HG02970 (cell line): Measurements from ENCODE around the gene DMAC1.

Experiments
- ATAC-seq: cut with Tn5 transposase; IDR thresholded peaks from one replicate; pipeline ENCODE4 v1.9.1; 2021; ENCODE audit warnings: mild to moderate bottlenecking, moderate library complexity, moderate number of reproducible peaks; ENCODE audit not compliant: unreplicated experiment, low FRiP score

Gene DMAC1

DNA sequence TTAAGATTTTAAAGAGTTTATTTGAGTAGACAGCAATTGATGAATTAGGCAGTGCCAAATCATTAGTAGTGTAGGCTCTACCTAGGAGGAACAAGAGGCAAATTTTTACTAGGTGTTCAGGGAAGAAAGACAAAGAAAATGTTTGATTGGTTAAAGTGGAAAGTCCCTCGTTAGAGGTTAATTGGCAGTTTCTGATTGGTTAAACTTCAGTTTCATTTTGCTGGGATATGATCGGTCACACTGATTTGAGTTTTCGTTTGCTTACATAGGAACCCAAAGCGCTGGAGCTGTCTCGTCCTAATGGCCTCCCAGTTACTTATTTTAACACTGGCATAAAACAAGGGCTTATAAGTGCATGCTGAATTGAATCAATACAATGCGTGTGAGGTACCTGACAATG is 15.1 kb downstream of the DMAC1 start:
- ATAC-seq, result no peak

DNA sequence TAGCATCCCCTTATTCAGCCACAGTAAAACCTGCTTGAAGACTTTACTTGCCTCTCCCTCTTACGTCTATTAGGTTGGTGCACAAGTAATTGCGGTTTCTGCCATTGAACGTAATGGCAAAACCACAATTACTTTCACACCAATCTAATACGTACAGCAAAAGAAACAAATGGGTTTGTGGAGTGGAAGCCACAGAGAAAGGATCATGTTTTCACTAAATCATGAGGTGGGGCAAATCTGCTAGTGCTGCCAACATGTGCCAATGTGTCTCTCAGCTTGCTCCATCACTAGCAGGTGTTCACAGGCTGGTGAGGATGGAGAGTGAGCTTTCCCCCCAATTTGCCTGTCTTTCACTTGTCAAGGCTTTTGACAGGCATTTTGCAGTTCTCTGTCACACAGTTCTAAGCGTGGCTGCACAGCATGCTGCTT is 15.9 kb downstream of the DMAC1 start:
- ATAC-seq, result no peak

DNA sequence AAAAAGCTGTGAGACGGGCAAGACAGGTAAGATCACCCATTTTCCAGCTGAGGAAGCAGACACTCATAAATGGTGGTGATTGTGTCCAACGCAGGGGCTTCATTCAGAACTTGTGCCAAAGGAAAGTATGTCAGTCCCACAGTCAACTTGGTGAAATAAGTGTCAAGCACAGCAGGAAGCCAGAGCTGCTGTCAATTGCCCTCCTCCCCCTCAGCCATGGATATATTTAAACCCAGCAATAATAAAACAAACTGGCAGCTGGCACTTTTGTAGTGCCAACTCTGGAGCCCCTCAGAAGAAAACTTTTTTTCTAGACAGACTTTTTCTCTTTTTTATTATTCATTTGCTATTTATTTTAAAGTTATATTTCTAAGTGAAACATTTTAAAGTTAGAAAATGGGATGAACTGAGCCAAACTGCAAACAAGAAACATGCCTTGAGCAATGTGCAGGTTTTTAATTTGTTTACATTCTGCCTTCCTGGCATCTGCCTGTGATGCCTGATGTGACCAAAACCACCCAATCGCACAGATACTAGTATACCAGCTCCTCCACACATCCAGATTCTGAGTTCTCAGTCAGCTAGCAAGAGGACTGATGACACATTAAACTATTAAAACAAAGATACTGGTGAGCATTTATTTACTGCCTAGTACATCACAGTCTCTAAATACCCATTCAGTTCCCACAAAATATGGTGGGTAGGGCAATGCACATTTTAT is 17.0 kb downstream of the DMAC1 start:
- no peak for ATAC-seq

DNA sequence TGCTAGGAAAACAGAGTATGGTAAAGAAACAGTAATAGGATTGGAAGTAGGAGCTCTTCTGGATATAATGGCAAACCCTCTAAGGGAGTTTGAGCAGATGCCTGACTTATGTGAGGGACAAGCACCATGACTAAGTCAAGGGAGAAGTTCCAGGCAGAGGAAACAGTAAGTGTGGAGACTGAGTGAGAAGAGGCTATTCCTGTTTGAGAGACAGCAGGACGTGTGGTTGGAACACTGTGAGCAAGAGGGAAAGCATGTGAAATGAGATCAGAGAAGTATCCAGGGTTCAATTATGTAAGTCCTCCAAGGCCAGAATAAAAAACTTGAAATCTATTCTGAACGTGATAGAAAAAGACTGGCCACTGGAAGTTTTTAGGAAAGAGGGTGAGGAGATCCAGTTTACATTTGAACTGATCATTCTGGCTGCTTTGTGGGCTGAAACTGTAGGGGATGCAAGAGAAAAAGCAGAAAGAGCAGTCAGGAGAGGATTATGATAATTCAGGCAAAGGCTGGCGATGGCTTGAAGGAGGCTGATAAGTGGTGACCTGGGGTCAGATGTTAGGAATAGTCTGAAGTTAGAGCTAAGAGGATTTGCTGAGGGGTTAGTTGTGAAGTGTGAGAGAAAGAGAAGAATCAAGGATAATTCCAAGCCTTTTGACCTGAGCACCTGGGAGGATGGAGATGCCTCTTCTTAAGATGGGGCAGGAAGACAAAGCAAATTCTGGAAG is 19.2 kb downstream of the DMAC1 start:
- ATAC-seq, result no peak

DNA sequence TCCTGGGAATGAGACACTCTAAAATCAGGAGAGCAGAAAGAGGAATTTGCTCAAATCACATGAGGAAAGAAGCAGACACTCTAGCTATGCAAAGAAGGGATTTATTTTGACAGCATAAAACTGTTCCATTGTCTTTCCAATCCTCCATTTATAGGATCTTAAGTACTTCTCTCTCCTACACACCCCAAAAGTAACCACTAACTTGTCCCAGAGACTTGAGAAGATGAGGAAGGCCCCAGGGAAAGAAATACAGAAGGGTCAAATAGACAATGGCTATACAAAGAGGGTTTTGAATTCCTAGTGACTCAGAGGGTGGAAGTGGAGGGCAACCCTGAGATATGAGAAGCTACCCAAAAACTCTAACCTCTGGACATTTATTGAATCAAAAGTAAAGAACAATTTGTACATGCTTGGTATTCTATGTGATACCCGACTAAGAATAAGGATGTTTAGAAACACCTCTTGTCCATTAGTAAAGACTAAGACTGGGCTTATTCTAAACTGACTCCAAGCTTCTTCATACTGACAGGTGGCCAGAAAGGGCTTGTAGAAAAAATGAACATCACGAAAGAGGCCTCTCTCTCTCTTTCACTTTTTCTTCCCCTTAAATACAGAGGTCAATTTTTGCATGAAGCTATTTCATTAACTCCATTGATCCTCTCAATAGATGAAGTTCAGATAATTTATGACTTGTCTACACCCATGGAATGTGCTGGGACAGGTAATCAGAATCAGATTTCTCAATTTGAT is 20.6 kb downstream of the DMAC1 start:
- no peak for ATAC-seq

DNA sequence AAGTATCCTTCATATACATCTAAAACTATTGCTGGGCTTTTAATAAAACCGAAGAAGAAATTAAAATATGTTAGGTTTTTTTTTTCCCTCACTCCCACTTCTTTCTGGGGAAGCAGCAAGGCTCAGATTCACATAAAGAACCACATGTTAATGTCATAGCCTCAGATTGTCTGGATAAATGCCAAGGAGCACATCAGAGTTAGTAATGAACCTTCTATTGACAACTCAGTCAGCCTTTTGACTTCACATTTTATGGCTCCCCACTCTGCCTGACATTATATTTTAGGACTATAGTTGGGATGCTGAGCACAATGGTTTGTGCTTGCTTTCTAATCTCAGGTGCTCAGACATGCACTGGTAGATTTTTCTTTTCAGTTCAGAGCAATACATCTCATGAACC is 21.8 kb downstream of the DMAC1 start:
- ATAC-seq, result no peak

DNA sequence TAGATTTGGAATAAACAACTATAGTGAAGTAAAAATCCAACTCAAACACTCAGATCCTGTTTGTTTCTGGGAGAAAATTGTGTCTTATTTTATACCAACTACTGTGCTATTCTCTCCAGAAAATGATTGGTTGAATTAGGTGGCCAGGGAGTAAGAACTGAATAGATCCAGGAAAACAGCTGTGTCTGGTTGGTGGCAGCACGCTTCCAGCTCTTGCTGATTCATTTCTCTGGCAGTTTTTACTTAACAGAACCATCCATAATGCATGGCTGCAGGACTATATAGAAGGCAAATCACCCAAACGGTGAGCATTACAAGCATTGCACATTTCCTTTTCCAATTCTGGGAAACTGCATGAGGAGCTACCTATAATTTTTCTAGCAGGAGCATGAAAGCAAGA is 29.5 kb downstream of the DMAC1 start:
- ATAC-seq, result no peak

DNA sequence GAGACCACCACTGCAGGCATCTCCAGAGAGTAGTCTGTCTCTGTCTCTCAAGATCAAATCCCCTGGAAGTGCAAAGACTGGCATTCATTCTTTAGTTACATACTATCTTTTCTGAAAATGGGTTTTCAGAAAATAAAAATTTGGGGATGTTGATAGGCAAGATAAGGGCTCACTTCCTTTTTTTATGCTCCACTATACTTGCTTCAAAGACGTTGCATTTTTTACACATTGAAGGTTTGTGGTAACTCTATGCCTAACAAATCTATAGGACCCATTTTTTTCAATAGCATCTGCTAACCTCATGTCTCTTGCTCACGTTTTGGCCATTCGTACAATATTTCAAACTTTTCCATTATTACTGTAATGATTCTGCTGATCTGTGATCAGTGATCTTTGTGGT is 37.0 kb downstream of the DMAC1 start:
- ATAC-seq, result no peak

DNA sequence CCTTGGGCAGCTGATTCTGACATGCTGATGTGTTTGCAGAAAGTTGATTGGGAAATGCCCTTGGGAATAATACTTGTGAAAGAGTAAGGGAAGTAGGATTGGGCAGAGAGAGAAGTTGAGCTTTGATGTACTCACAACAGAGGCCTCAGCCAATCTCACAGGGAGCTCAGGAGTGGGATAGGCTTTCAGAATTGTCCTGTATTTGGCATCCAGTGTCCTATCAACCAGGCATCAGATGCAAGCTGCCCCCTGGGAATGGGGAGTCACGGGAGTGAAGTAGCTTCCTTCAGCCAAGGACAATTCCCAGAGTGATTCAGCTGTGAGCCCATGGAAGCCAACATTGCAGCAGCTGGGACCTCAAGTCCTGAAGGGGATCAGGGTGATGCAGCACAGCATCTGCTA is 39.6 kb downstream of the DMAC1 start:
- ATAC-seq, result no peak

DNA sequence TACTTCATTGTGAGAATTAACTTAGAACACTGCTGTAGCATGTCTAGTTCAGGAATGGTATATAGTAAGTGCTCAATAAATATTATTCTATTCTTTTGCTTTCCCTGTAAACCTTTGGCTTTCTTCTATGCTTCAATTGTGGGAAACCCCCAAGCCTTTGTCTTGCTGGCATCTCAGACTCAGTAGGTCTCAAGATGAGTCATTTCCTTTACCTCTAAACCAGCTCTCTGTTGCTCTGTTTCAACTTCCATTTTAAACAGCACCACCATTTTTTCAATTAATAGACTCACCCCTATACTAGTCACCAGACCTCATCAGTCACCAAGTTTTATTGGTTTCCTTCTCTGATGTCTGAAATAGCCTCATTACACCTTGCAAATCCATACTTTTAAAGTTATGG is 43.5 kb downstream of the DMAC1 start:
- peak; percentile 99 for ATAC-seq

DNA sequence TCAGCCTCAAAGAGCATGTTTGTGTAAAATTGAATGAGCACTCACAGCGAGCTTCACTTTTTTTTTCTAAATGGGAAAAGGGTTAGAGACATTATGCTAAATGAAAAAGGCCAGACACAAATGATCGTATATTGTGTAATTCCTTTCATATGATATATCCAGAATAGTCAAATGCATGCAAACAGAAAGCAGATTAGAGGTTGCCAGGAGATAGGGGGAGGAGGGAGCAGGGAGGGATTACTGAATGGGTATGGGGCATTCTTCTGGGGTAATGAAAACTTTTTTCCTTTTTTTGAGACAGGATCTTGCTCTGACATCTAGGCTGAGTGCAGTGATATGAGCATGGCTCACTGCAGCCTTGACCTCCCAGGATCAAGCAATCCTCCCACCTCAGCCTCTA is 47.1 kb downstream of the DMAC1 start:
- no peak for ATAC-seq
